ENCODE results near the gene PDK2.
"Not testable (repeated sequence)": the region's sequence is repeated elsewhere in the genome, so short reads cannot be mapped to it uniquely, and the experiment has no call there.

The PDK2 gene

DNA sequence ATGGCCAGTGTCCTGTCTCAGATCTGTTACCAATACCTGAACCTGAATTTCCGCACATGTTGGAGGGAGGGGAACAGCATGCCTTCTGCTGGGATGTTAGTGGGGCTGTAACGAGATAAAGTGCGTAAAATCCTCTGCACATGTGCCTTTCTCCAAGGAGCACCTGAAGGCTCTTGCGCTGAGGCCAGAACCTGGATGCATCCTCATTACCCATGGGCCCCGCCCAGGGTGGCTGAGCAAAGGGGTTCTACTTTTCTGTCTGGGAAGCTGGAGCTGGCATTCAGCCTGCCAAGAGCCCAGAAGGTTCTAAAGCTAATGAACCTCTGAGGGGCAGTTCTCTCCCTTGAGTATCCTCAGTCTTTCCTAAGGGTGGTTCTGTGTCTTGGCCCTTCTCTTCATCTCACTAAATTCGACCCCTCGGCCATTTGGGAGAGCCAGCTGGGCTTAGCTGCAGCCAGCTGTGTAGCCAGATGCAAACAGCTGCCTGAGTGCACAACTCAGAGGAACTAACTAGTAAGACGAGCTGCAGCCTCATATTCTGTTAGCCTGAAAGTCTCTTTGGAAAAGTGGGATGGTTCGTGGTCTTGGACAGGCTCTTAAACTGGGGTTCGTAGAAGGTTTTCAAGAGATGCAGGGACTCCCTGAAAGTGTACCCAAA, 36.7 kb upstream of the PDK2 start:
- no peak for DNase-seq (ENCODE audit: low spot score)

DNA sequence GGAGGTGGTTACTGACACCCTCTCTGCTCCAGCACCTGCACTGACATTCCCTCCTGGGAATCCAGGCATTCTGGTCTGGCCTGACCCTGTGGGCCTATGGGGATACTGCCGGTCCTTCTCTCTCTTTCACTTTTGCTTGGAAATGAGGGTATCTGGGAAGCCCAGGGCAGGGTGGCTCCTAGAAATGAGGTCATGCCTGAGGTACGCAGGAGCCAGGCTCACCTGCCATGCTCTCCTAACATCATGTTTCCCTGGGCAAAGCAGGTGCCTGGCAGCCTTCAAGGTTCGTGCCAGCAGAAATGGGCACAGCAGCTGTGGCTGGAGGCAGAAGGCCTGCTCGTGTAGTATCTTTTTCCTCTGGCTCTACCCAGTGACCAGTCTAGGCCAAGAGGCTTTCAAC, 35.9 kb upstream of the PDK2 start:
- DNase-seq (ENCODE audit: low spot score), result no peak

DNA sequence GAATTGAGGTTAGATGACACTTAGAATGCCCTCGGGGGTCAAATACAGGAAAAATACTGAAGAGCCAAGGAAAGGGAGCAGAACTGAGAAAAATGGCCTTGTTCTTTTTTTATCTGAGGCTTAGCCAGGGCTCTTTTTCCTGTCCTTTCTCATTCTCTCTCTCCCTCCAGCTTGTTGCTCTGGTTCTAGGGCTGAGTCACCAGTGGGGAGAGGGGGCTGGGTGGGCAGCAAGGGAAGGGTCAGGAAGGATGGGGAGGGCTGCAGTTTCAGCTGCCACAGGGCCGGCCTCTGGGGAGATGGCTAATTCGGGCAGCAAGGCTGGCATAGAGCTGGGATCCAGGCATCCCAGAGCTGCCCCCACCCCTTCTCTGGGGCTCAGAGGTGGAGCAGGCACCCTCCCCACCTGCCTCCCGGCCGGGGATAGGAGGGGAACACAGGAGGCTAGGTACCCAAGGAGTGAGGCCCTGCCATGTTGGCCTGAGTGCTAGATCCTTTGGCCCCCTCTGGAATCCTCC, 35.3 kb upstream of the PDK2 start:
- DNase-seq (ENCODE audit: low spot score), result no peak

DNA sequence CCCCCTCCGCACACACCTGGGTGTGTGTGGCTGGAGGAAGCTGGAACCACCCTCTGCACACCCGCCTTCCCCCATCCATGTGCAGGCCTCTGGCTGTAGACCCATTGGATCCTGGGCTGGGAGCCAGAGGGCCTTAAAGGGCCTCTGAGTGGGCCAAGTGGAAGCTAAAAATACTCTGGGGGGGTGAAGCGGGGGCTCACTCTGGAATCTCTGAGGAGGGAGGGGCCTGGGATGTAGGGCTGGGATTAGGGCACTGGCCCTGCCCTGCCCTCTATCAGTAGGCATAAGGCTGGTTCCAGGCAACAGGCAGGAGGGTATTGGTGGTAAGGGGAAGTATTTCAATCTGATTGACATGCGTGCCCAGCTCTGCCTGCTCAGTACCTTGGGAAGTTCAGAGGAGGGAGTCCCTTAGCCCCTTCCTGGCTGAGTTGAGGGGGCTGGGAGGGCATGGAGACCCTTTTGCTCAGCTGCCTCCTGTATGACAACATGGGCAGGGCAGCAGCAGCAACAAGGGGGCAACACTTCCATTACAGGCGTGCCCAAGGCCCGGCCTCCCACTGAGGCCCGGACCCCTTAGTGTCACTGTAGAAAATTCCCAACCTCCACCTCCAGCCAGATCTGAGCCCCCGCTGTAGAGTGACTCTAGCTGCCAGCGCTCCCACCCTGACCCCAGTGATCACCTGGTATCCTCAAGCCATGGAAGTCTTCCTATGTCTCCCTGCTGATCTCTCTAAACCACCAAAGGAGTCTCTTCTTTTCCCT, 34.0 kb upstream of the PDK2 start:
- no peak for DNase-seq (ENCODE audit: low spot score)

DNA sequence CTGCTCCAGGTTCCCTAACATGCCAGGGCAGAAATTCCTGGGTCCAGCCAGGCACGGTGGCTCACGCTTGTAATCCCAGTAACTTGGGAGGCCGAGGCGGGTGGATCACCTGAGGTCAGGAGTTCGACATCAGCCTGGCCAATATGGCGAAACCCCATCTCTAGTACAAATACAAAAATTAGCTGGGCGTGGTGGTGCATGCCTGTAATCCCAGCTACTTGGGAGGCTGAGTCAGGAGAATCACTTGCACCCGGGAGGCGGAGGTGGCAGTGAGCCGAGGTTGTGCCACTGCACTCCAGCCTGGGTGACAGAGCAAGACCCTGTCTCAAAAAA, 33.5 kb upstream of the PDK2 start:
- not testable (repeated sequence) for DNase-seq (ENCODE audit: low spot score)

DNA sequence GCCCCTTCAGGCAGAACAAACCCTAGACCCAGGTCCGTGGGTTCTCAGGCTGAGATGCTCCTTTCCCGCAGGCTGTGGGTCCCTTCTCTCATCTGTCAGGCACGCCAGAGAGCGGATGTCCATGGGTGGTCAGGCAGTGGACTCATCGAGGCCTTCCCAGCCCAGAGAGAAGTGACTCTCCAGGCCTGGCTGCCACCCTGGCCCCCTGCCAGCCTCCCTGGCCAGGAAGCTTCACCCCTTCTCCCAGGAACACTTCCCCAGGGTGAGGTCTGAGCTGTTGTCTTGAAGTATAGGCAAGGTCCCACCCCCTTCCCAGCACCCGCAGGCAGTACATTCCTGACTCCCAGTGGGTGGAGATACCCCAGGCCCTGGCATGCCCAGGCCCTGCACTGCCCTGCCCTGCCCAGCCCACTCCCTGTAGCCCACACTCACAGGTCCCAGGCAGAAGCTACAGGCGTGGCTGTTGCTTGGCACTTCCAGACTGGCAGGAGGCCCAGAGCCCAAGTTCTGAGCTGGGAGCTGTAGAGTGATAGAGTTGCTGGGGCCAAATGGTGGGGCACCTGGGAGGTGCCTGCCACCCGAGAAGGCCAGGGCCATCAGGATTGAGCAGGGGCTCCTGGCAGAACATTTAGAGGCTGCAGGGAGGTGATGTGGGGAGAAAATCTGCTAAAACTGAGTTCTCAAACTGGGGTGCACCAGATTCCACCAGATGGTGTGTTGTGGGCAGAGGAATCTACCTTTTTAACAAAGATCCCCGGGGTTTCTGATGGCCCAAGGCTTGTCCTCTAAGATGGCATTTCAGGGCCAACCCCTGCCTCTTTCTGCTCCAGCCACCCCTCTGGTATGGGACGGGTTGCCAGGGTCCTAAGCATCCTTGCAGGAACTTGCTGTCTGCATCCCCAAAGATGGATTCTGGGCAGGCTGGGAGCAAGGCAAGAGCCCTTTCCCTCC, 32.6 kb upstream of the PDK2 start:
- no peak for DNase-seq (ENCODE audit: low spot score)

DNA sequence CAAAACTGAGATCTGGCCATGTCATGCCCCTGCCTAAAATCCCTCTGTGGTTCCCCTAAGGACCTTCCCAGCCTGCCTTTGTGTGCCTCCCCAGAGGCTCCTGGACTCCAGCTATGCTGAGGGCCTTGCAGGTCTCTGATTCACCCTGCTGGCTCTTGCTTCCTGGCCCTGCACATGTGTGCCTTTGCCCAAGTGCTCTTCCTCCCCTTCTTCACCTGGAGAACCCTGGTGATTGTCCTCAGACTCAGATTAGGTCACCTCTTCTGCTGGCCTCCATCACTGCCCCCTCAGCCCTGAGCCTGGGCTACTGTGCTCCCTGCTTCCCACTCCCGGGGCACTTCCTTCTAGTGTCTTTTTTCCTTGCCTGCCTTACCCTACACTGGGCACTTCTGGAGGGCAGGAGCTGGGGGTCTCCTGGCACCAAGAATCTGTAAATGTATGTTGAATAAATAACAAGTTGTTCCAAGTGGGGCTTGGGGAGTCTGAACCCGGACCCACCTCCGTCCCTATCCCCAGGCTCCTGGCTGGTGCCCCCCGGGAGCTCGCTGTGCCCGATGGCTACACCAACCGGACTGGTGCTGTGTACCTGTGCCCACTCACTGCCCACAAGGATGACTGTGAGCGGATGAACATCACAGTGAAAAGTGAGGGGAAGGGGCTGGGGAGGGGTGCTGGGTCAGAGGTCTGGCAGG, 31.4 kb upstream of the PDK2 start:
- no peak for DNase-seq (ENCODE audit: low spot score)

DNA sequence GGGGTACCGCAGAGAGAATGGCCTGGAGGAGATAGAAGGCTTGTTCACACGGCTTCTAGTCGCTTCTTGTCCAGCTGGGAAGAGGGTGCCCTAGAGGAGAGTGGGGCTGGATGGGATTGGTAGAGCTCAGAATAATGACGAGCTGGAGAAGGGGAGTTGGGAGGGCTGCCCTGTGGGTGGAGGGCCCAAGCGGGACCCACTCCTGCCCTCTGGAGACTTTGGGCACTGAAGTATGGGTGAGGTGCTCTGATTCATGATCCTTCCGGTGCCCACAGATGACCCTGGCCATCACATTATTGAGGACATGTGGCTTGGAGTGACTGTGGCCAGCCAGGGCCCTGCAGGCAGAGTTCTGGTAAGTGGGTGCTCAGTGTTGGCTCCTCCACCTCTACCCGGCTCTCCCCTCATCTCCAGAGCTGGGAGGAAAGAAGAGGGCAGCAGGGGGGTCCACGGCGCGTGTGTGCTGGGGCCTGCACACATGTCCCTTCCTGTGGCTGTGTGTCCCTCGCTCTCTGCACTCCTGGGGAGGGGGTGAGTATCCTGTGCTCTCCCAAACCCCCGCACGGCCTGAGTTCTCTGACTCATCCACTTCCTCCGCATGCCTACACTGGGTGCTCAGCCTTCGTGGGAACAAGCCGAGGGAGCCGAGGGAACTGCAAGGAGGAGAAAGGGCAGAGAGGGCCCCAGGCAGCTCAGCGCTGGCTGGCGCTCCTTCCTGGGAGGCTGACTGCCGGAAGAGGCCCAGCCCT, 30.7 kb upstream of the PDK2 start:
- no peak for DNase-seq (ENCODE audit: low spot score)

DNA sequence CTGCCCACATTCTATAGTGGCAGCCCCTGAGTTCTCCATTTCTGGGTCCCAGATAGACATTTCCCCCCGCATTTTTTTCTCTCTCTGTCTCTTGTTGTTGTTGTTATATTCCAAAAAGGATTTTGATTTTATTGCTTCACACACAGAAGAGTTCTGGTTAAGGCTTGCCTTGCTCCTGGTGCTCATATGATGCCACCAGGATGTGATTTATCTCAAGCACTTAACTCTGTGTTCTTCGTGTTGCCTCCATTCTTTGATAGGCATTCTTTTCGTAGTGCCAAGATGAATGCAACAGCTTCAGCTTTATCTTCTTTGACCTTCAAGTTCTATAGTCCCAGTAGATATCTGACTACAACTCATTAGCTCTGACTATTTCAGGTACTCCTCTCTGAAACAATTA, 30.1 kb upstream of the PDK2 start:
- DNase-seq (ENCODE audit: low spot score), result no peak

DNA sequence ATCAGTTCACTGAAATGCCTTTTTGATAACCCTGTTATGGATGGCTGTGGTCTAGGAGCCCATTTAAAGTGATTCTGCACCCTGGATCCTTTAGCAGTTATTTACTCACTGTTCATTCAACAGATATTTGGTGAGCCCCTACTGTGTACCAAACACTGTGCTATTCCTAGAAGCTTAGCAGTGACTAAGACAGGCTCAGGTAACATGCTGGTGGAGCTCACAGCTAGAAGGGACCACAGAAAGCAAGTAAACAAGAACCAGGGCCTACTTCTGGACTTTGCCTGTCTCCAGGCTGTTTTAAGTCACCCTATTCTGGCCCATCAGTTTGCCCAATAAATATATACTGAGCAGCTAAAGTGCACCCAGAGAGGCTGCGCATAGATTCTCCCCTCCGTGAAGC, 28.2 kb upstream of the PDK2 start:
- DNase-seq (ENCODE audit: low spot score), result no peak

DNA sequence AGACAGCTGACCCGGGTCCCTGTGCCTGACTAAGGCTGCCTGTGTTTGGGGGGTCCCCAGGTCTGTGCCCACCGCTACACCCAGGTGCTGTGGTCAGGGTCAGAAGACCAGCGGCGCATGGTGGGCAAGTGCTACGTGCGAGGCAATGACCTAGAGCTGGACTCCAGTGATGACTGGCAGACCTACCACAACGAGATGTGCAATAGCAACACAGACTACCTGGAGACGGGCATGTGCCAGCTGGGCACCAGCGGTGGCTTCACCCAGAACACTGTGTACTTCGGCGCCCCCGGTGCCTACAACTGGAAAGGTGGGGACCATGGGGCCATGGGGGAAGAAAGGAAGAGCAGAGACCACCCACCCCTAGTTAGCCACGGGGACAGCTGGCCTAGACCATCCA, 27.2 kb upstream of the PDK2 start:
- DNase-seq (ENCODE audit: low spot score), result no peak

DNA sequence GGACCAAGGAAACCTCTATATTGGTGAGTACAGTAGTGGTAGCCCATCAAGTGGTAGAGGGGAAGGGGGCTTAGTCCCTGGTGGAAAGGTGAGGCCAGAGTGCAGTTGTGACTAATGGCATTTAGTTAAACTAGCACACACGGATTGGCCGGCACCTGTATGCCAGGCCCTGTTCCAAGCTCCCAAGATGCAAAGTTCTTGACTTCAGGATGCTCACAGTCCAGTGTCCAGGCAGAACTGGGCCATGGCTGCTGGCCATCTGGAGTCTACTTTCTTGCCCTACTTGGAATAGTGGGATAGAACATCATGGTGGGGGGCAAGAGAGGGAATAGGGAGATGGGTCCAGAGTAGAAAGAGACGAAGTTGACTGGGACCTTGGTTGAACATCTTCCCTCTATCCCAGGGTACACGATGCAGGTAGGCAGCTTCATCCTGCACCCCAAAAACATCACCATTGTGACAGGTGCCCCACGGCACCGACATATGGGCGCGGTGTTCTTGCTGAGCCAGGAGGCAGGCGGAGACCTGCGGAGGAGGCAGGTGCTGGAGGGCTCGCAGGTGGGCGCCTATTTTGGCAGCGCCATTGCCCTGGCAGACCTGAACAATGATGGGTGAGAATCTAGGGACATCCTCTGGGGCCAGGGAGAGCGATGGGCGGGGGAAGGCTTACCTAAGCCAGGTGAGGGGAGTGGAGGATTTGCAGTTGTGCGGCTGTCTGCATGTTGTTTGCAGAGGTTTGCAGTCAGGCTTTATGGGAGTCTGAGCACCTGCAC, 24.1 kb upstream of the PDK2 start:
- no peak for DNase-seq (ENCODE audit: low spot score)

DNA sequence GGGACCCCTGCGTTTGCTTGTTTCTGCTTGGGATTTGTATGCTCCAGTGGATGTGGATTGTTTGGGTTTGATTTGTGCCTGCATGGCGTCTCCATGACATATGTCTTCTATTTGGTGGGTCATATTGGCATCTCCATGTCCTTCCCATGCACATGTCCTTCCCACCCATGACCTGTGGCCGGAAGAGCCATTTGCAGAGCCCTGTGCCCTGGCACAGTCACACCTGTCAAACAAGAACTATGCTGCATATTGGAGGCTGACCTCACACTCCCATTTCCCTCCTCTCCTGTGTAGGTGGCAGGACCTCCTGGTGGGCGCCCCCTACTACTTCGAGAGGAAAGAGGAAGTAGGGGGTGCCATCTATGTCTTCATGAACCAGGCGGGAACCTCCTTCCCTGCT, 23.5 kb upstream of the PDK2 start:
- DNase-seq (ENCODE audit: low spot score), result no peak

DNA sequence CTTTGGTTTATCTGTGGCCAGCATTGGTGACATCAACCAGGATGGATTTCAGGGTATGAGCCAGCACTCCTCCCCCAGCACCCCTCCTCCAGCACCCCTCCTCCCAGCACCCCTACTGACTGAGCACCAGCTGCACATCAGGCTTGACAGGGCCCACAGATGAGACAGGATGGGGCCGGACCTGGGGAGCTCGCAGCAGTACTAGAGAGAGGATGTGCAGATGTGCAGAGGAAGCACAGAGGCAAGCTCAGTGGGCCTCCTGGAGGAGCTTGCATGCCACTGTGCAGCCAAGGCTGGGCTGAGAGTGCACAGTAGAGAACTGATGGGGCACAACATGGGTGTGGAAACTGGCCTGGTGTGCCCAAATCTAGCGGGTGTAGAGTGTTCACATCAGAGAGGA, 23.0 kb upstream of the PDK2 start:
- DNase-seq (ENCODE audit: low spot score), result no peak

DNA sequence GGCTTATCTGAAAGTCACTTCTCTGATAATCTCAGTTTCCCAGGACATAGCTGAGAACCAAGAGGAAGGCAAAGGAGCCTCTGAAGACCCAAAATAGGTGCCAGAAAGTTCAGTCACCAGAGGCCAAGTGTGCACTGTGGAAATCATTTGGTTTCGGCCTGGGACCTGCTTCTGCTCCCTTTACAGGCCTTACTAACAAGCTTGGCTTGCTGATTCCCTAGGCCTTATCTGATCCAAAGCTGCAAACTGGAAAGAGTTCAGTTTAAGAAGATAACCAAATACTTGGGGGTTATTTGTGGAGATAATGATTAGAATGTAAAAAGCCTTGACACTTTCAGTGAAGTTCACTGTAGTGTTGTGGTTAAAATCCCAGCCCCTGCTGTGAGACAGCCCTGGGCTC, 22.2 kb upstream of the PDK2 start:
- DNase-seq (ENCODE audit: low spot score), result no peak

DNA sequence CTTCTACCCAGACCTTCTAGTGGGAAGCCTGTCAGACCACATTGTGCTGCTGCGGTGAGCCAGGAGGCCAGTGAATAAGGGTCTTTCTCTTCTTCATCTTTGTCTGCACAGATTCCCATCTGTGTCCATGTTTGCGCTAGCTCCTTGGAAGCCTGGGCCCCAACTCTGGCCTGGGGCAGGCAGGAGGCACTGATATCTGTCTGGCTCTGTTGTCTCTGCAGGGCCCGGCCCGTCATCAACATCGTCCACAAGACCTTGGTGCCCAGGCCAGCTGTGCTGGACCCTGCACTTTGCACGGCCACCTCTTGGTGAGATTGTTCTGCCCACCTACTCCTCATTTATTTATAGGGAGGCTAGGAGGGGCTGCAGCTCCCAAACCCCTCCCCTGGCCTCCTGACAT, 20.9 kb upstream of the PDK2 start:
- DNase-seq (ENCODE audit: low spot score), result no peak

DNA sequence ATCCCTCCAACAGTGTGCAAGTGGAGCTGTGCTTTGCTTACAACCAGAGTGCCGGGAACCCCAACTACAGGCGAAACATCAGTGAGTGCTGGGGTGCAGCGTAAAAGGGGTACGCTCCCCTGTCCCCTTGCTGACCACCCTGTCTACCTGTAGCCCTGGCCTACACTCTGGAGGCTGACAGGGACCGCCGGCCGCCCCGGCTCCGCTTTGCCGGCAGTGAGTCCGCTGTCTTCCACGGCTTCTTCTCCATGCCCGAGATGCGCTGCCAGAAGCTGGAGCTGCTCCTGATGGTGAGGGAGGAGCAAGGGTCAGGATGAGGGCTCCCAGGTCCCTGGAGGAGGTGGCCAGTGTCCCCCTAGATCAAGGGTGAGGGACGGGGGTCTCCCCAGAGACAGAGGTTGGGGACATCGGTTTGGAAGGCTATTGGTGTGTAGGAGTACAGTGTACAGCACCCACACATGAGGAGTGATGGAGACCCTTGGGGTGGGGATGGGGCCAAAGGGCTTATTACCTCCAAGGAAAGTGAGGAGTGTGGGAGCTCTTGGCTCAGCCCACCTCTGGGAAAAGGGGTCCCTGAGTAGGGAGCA, 19.6 kb upstream of the PDK2 start:
- DNase-seq (ENCODE audit: low spot score), result no peak

DNA sequence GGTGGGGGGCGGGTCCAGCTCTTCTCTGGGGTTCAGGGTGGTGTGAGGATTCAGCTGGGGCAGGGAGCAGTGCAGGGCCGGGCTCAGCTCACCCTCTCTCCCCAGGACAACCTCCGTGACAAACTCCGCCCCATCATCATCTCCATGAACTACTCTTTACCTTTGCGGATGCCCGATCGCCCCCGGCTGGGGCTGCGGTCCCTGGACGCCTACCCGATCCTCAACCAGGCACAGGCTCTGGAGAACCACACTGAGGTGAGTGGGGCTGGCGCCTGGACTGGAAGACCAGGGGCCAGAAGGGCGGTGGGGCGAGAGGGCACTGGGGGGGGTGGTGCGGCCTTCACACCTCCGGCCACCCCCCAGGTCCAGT, 18.9 kb upstream of the PDK2 start:
- no peak for DNase-seq (ENCODE audit: low spot score)

DNA sequence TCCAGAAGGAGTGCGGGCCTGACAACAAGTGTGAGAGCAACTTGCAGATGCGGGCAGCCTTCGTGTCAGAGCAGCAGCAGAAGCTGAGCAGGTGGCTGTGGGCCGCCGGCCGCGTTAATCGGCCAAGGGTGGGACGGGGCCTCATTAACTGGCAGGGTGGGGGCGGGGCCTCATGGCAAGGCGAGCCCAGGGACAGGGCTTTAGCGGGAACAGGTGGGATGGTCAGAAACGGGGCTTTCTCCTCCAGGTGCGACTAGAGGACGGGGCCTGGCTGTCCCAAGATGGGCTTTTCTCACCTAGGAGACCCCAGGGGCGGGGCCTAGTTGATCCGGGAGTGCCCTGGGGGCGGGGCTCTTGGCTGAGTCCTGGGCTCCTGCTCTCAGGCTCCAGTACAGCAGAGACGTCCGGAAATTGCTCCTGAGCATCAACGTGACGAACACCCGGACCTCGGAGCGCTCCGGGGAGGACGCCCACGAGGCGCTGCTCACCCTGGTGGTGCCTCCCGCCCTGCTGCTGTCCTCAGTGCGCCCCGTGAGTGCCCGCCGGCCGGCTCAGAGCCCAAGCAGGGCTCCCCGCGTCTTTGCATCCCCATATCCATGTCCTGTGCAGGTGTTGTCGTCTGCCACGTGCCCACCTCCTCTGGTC, 18.4 kb upstream of the PDK2 start:
- DNase-seq (ENCODE audit: low spot score), result no peak

DNA sequence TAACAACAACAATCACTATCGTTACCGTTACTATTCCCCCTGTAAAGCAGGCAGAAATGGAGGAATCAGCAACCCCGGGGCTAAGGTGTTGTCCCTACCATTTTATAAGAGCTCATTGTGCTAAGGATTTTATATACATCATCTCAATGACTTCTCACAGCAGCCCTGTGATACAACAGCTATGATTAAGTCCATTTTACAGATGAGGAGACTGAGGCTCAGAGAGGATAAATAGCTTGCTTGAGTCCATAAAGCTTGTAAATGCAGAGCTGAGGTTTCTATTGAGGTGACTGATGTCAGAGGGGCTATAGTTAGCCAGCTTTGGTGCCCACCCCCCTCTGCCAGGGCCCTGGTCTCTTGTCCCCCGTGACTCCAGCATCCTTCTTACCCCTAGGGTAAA, 16.7 kb upstream of the PDK2 start:
- no peak for DNase-seq (ENCODE audit: low spot score)

Data from left forelimb (tissue), 1 donor.